Measurements from ENCODE around the gene TIMM23B.
A peak's percentile ranks its signal among the peaks of the same experiment; 100 is the strongest.
"Not testable (repeated sequence)": the region's sequence is repeated elsewhere in the genome, so short reads cannot be mapped to it uniquely, and the experiment has no call there.

TIMM23B gene, protein sequence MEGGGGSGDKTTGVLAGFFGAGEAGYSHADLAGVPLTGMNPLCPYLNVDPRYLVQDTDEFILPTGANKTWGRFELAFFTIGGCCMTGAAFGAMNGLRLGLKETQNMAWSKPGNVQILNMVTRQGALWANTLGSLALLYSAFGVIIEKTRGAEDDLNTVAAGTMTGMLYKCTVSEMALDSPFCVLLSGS

DNA sequence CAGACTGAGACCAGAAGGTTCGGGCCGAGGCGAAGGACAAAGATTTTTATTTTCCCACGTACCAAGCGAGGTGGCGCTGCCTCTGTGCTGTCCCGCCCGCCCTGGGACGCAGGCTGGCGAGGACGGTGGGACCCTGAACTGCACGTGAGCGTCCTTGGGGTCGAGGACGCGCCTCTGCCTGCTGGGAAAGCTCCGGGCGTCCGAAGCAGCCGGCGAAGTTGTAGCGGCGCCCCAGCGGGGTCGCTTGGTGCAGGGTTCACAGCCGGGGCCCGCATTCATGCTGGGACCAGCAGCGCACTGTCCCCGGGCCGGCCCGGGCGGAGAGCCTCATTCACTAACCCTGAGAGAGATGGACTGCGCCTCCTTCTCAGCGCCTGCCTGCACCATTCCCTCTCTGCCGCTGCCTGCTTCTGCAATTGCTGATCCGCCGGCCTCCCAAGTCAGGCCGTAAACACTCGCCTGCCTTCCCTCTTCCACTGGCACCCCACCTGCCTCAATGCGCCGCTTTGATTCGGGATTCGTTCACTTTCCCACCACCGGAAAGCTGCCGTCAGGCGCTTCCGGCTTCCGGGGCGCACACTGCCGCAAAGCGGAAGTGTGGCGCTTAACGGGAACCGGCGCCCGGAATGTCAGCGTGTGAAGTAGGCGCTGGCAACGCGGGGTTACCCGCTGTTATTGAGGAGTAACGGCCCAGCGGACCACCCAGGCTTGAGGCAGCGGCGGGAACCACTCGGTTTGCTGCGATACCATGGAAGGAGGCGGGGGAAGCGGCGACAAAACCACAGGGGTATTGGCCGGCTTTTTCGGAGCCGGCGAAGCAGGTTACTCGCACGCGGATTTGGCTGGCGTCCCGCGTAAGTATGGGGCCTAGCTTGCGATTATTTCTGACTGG is at the start of gene TIMM23B, which contains the start of gene PARG:
TSS of gene TIMM23B (plus strand) at position 607 of the 892 bp plus-strand sequence. CDS start at position 749, 142 bp downstream.
TSS of gene PARG (minus strand) at position 581 of the 892 bp plus-strand sequence. CDS start at position 279, 302 bp downstream.
- not testable (repeated sequence) for FAIRE-seq

DNA sequence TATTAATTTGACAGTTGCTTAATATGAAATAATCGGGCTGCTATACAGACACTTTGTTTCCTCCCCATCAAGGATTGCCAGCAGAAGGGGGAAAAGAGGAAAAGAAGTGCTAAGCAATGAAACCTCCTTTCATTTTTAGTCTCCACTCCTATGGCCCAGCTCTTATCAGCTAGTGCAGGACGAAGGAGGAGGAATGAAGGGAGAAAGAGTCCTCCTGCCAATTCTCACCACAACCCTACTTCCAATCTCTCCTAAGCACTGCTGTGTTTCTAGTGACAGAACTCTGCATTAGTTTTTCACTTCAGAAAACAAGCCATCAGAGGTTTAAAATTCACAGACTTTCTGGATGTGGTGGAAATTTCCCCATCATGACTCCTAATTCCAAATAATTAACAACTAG is 41.9 kb upstream of the TIMM23B start:
- not testable (repeated sequence) for FAIRE-seq

DNA sequence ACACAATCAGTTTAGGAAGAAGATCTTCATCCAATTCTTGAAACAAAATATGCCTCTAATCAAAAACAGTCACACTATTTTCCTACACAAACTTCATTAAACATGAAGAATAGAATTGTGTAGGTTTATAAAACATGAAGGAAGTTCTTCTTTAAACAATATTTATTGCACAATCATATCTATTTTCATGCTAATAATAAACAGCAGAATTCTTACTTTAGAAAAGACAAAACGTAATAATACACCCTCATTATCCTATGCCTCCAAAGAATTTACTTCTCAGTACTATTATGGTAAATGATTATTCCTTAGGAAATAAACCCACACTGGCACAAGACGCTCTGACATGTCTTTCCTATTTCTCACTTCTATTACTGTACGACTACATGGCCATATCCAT is 41.4 kb upstream of the TIMM23B start:
- not testable (repeated sequence) for FAIRE-seq

DNA sequence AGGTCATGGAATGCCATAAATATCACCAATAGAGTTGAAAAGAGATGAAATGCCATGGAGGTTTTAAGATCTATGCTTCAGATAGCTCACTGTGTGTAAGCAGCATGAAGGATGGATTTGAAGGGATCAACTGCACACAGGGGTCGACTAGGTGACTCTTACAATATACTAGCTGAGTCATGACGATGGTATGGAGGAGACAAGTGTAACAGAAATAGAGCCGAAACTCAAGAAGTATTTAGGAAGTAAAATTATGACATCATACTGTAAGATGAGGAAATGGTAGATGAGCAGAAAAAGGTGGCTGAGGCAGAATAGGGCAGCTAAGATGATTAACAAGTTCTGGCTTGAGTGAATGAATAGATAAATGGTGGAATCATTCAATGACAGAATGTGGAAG is 38.0 kb upstream of the TIMM23B start:
- FAIRE-seq: not testable (repeated sequence)

DNA sequence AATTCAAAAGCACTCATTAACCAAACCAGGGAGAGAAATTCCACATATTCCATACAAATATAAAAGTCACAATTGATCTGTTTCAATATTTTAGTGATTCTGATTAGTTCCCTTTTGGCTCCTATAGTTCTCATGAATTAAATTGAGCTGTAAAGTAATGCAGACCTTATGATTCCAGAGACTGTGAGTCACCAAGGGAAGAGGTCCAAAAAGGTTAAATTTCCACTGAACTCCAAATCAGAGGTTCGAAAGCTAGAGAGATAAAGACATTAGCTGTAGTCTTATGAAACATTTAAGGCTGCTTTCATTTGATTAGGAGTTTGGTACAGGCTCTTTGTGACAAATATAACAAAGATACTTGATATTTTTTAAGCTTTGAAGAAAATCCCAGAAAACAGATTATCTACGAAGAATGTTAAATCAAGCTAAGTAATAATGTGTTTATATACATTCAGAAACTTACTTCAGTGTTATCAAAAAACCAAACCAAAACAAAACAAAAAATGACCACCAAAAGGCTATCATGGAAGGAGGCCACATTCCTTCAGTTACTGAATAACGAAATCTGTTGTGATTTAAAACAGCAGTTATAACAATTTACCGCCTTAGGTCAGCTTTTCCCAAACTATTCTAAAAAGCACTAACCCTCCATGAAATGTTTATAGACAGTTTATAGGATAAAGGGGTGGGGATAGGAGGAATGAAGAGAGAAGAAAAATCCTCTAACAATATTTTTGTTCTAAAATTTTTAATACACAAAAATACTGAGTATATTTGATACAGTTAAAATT is 33.4 kb upstream of the TIMM23B start:
- FAIRE-seq: not testable (repeated sequence)

DNA sequence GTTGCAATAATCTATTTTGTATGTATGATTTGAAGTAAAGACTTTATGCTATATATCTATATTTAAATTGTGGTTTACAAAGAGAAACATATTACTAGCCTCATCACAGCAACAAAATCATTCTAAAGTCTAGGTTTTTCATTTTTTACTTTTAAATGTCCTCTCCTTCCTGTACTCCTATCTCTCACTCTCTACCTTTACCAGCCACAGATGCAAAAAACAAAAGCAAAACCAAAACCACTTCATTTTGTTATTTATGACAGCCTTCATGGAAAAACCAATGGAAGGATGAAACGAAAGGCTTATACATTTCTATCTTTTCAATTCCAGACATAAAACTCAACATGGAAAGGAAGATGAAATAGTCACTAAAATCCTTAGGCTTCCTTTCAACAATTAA is 31.6 kb upstream of the TIMM23B start:
- FAIRE-seq: peak; percentile 50

DNA sequence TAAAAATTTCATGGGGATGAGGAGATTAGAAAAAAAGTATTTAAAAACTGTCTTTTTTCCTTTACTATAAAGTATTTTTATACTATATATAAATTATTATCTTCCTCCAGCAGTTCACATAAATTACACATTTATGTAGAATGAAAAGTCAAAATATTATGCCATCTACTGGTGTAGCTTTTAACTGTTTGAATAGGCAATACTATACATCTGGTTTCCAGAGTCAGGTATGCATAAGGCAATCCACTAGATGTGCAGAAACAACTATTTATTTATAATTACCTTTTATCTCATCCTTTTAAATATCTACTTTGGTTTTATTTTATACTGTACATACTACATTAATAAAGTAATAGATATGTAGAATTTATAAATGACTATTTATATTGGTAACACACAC is 25.4 kb upstream of the TIMM23B start:
- FAIRE-seq: peak; percentile 87

DNA sequence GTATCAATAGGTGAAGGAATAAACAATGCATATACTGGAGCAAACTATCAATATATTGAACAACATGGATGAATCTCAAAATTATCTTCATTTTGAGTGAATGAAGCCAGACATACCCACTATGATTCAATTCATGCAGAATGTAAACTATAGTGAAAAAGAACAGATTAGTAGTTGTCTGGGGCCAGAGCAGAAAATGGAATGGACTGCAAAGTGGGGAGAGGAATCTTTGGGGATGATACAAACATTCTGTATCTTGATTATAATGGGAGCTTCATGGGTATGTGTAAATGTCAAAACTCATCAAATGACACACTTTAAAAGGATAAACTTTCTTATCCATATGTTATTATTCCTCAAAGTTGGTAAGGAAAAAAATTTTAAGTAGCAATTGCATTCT is 23.9 kb upstream of the TIMM23B start:
- not testable (repeated sequence) for FAIRE-seq

DNA sequence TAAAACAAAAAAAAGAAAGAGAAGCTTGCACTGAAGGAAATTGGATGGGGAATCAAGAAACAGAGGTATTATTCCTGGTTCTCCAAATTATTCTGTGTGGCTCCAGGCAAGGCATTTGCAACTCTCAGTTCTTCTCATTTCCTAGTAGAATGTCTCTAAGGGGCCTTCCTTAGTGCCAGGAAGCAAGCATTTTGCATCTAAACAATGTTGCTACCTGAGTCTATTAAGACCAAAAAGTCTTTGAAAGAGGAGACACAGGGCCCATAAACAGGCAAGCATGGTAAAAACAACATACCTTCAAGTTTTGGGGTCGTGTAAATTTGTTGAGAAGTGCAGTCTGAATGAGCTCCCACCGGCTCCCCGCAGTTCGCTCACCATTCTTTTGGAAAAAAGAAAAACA is 19.8 kb upstream of the TIMM23B start:
- not testable (repeated sequence) for FAIRE-seq

DNA sequence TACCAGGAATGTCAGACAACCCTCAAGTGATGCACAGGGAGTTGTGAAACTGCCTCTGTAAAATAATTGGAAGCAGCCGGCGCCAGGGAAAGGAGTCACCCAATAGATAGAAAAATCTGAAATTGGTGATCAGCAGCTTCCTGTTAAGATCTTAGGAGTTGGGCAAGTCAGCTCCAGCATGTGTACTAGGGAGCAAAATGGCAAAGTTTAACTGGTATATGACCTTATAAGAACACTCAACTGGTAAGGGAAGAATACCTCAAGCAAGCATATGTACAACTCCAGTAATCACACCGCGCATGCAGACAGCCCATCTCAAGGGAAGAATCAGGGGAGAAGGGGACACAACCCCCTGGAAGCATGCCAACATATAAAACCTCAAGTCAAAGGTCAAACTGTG is 18.3 kb upstream of the TIMM23B start:
- not testable (repeated sequence) for FAIRE-seq

DNA sequence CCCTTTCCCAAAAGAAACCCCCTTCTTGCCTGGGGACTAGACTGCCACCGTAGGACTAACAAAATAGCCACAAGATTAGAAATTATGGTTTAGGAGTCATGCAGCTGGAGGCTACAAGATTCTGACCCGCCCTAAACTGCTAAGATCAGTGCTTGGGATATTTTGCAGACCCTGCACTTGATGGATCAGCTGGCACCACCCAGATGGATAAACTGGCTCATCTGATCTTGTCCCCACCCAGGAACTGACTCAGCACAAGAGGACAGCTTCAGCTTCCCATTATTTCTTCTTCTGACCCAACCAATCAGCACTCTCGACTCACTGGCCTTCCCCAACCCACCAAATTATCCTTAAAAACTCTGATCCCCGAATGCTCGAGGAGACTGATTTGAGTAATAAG is 10.6 kb upstream of the TIMM23B start:
- not testable (repeated sequence) for FAIRE-seq

DNA sequence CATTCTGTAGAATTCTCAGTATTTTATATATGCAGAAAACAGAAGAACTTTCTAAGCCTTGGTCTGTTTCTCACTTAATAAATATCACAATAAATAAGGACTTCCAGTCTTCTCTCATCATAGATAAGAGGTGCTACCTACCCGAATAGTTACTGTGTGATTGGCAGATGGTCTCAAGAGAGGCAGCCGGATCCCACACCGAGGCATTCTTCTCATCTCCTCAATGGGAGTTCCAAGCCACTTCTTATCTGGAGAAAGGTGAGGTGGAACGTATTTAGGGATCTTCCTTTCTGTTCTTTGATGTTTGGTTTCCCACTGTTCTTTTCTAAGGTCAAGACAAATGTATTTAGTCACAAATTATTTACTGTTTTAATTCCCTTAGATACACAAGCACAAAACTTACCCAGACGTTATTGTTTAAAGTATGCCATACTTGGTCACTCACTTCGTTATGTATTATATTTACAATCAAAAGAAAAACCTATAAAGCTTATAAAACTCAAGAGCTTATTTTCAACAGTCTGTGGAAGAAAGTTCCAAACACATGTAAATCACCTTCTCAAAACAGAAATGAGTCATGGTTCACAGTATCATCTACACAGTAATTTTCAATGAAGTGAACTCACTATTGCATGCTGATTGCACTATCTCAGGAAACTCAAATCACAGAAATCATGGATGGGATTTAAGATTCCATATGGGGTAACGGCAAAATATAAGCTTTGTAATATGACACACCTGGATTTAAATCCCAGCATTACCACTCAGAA is 9.7 kb upstream of the TIMM23B start:
- FAIRE-seq: not testable (repeated sequence)

DNA sequence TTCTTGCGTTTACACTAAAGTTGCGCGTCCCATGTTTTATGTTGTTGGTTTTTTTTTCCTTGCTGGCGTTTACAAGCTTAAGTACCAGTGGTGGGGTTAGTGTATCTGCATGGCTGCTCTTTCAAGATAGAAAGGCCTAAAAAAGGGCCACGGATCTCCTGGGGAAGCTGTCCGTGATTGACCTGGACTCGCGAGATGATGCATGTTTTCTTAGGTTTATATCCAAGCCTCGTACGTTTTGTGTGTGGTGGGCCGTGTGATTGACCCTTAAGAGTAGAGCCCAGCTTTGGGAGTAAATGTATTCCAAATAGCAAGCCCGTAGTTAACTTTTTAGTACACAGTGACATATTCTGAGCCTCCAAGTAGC is 469 bp downstream of the TIMM23B start:
- FAIRE-seq: not testable (repeated sequence)

DNA sequence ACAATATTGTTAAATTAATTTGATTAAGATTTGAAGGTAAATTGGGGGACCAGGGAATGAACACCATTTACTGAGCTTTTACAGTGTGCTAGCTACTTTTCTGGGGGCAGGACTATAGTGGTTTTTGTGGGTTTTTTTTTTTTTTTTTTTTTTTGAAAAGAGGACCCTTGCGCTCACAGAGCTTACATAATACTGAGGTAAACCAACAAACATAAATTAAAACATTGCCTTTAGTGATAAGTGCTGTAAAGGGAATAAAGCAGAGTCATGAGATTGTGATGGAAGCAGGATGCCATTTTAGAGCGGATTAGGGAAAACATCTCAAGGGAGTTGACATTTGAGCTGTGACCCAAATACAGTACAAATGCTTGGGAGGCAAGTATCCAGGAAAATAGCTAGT is 1.8 kb downstream of the TIMM23B start:
- FAIRE-seq: not testable (repeated sequence)

DNA sequence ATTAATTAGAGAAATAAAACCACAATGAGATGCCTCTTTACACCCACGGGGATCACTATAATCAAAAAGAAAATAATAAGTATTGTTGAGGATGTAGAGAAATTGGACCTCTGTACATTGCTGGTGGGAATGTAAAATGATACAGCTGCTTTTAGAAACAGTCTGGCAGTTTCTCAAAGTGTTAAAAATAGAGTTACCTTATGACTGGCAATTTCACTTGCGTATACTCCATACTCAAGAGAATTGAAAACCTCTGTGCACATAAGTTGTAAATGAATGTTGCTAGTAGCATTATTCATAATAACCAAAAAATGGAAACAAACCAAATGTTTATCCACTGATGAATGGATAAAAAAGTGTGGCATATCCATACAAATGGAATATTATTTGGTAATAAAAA is 6.3 kb downstream of the TIMM23B start:
- FAIRE-seq: not testable (repeated sequence)

DNA sequence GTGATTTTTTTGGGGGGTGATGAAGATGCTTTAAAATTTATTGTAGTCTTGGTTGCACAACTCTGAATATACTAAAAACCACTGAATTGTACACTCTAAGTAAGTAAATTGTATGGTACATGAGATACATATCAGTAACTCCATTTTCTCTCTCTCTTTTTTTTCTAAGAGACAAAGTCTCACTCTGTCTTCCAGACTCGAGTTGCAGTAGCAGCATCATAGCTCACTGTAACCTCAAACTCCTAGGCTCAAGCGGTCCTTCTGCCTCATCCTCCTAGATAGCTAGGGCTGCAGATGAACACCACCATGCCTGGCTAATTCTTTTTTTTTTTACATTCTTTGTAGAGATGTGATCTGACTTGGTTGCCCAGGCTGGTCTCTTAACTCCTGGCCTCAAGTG is 6.9 kb downstream of the TIMM23B start:
- FAIRE-seq: not testable (repeated sequence)

DNA sequence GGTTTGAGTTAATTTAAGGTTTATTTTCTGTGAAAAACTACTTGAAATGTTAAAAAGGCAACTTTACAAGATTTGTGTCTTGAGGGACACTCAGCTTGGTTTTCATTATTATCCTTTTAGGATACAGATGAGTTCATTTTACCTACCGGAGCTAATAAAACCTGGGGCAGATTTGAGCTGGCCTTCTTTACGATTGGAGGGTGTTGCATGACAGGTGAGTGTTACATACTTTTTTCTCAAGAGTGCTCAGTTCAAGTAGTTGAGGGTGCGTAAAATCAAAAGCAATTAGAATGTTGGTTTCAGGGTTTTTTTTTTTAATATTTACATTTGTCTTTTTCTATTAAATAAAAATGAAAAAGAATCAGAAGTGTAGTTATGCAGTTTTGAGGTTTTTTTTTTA is 10.2 kb downstream of the TIMM23B start:
- not testable (repeated sequence) for FAIRE-seq

DNA sequence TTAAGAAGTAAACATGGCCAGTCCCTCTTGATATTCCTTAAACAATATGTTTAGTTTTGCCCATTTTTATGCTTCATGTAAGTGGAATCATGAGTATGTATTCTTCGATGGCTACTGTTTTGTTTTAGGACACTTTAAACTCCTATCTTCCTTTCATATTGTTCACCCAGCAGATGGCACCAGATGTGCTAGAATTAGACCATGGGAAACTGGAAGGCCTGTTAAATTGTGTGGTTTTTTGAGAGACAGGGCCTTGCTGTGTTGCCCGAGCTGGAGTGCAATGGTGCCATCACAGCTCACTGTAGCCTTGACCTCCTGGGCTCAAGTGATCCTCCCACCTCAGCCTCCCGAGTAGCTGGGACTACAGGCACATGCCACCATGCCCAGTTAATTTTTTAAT is 11.3 kb downstream of the TIMM23B start:
- FAIRE-seq: not testable (repeated sequence)

DNA sequence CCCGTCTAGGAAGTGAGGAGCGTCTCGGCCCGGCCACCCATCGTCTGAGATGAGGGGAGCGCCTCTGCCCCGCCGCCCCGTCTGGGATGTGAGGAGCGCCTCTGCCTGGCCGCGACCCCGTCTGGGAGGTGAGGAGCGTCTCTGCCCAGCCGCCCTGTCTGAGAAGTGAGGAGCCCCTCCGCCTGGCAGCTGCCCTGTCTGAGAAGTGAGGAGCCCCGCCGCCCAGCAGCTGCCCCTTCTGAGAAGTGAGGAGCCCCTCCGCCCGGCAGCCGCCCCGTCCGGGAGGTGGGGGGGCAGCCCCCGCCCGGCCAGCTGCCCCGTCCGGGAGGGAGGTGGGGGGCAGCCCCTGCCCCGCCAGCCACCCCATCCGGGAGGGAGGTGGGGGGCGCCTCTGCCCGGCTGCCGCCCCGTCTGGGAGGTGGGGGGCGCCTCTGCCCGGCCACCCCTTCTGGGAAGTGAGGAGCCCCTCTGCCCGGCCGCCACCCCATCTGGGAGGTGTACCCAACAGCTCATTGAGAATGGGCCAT is 28.5 kb downstream of the TIMM23B start:
- FAIRE-seq: not testable (repeated sequence)

DNA sequence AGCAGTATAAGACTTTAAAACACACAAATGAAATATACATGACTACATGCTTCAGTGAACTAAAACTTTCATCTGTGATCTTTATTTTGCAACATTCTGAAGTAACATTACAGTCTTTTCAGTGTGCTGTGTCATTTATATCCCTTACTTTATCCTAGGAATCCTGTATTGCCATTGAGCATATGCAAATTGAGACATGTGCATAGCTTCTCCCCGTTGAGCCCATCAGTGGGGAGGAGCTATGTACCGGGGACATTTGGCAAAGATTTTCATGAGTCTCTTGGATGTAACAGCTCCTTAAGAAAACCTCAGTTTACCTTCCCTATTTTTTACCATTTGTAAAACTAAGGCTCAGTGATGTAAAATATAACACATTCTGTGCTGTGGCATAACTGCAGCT is 29.6 kb downstream of the TIMM23B start:
- not testable (repeated sequence) for FAIRE-seq

DNA sequence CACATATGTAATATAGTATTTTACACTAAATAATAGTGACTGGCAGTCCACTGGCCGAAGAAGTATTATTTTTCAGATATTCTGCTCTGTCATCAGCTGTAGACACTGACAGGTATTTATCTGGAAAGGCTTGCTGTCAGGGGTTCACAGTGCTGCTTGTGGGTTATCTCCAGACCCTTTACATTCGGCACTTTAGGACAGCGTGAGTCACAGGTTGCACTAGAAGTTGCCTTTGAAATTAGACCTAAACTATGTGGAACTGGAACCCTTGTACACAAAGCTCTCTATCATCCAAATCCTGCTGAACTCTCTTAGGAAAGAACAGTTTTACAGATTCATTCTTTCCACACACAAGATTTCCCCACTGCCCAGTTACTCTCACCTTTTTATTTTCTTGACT is 30.2 kb downstream of the TIMM23B start:
- not testable (repeated sequence) for FAIRE-seq

DNA sequence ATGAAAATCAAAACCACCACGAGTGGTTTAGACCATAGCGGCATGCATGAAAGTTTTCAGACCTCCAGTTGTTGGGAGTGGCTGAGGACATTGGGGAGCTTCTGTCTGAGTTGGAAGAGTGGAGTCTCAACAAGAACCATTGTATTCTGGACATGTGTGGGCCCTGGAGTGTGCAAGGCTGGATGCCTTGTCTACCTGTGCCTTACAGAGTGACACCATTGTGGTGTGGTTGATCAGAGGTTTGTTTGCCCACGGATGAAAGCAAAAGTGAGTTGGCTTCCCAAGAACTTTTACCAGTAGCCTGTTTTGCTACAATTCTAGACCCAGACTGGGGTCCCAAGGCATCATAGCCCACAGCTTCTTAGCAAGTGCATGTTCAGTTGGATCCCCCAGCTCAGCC is 35.9 kb downstream of the TIMM23B start:
- not testable (repeated sequence) for FAIRE-seq
